GM12878 (cell line): ENCODE results near the gene PPIB. TPM values are rescaled to one million over a fixed set of nuclear protein-coding genes. Genes with fewer than 3 reads are reported as not detected.

ENCODE experiments used
- ATAC-seq: fragments of 200-7000 bp; cut with Tn5 transposase; 3 replicates; pipeline ENCODE4 v1.9.1; 2020; ENCODE audit warnings: mild to moderate bottlenecking, moderate library complexity
- BruUV-seq: library from RNA; stranded (reverse); fragments of 400-500 nt; replicated peaks from 2 replicates; lab custom pipeline; 2021; lab: Mats Ljungman, UMichigan
- CTCF ChIA-PET: fragments of 300-600 bp; sonication (Branson Sonifier 250); formaldehyde crosslinking; extraction: SDS; loops from one replicate; lab custom pipeline; 2021; ENCODE audit warnings: inconsistent platforms; lab: Yijun Ruan, JAX
- POLR2A ChIA-PET: fragments of 350-600 bp; formaldehyde crosslinking; extraction: SDS; loops from one replicate; lab custom pipeline; 2021; ENCODE audit warnings: inconsistent platforms; lab: Charles Lee
- RAD21 ChIA-PET: fragments of 300-600 bp; sonication (Branson Sonifier 250); formaldehyde crosslinking; loops from one replicate; lab custom pipeline; 2023; ENCODE audit warnings: antibody characterized with exemption; ENCODE audit not compliant: unreplicated experiment; lab: Charles Lee
- SMC1A ChIA-PET: fragments of 300-600 bp; sonication (Branson Sonifier 250); formaldehyde crosslinking; loops from one replicate; lab custom pipeline; 2023; ENCODE audit not compliant: unreplicated experiment, uncharacterized antibody; lab: Charles Lee
- DNase-seq: peaks from one replicate; pipeline ENCODE4 v3.0.0-alpha.2; 2011; ENCODE audit warnings: low read depth, low spot score
- FAIRE-seq: peaks from 3 replicates; lab custom pipeline; 2011; peaks lifted over from hg19 to GRCh38; lab: Jason Lieb, UNC
- H2AFZ ChIP-seq: 2 replicates; pipeline ENCODE4 v1.6.0; 2011; ENCODE audit warnings: low read depth, low read length, control low read depth; ENCODE audit not compliant: control insufficient read depth
- H3K27ac ChIP-seq: 2 replicates; pipeline ENCODE4 v1.5.1; 2011; ENCODE audit warnings: control low read depth; ENCODE audit not compliant: control insufficient read depth, insufficient read depth
- H3K27me3 ChIP-seq, 2 experiments: replicated peaks in 1 of 2; 2 replicates each; pipeline versions ENCODE4 v1.6.0 to v1.6.1; 2011; ENCODE audit warnings: low read length in 1 of 2; ENCODE audit not compliant: control insufficient read depth in 2 of 2, insufficient read depth in 2 of 2
- H3K36me3 ChIP-seq, 2 experiments: 2 replicates each; pipeline ENCODE4 v1.5.1; 2011; ENCODE audit warnings: low read length in 1 of 2; ENCODE audit not compliant: control insufficient read depth in 2 of 2, insufficient read depth in 2 of 2
- H3K4me1 ChIP-seq: 2 replicates; pipeline ENCODE4 v1.6.1; 2011; ENCODE audit warnings: mild to moderate bottlenecking, low read length, moderate library complexity, mixed read lengths; ENCODE audit not compliant: control insufficient read depth, insufficient read depth
- H3K4me2 ChIP-seq: 2 replicates; pipeline ENCODE4 v1.6.0; 2011; ENCODE audit warnings: control low read depth; ENCODE audit not compliant: control insufficient read depth, insufficient read depth
- H3K4me3 ChIP-seq: fragments of 200-600 bp; sonication (generic); 2 replicates; pipeline ENCODE4 v1.5.1; 2016
- H3K79me2 ChIP-seq: 2 replicates; pipeline ENCODE4 v1.6.0; 2011; ENCODE audit warnings: low read length; ENCODE audit not compliant: control insufficient read depth, insufficient read depth
- H3K9ac ChIP-seq: 2 replicates; pipeline ENCODE4 v1.8.0; 2011; ENCODE audit warnings: low read length, control low read depth, mixed read lengths; ENCODE audit not compliant: control insufficient read depth, insufficient read depth
- H3K9me3 ChIP-seq: replicated peaks from 3 replicates; pipeline ENCODE4 v1.5.1; 2011; ENCODE audit warnings: mild to moderate bottlenecking, low read length; ENCODE audit not compliant: control insufficient read depth, insufficient read depth
- H4K20me1 ChIP-seq: 2 replicates; pipeline ENCODE4 v1.6.0; 2011; ENCODE audit not compliant: control insufficient read depth, insufficient read depth
- FOS ChIP-seq: IDR thresholded peaks from 3 replicates; pipeline ENCODE4 v1.6.1; 2011; ENCODE audit warnings: borderline replicate concordance; ENCODE audit not compliant: insufficient read length; ENCODE audit errors: extremely low read depth
- HCFC1 ChIP-seq: fragments of 150-350 bp; IDR thresholded peaks from 2 replicates; pipeline ENCODE4 v1.6.1; 2014; ENCODE audit warnings: low read length
- KLF5 ChIP-seq: fragments of 450-650 bp; IDR thresholded peaks from 2 replicates; pipeline ENCODE4 v1.6.1; 2014; ENCODE audit warnings: mild to moderate bottlenecking; ENCODE audit not compliant: partially characterized antibody
- SMARCA5 ChIP-seq: fragments of 450-650 bp; IDR thresholded peaks from 2 replicates; pipeline ENCODE4 v1.6.1; 2017; ENCODE audit warnings: mild to moderate bottlenecking
- SREBF1 ChIP-seq: IDR thresholded peaks from 2 replicates; pipeline ENCODE4 v1.6.1; 2012; ENCODE audit warnings: mild to moderate bottlenecking, low read length
- STAT3 ChIP-seq: IDR thresholded peaks from 2 replicates; pipeline ENCODE4 v1.6.1; 2011; ENCODE audit warnings: low read depth, low read length, improper control_type of control experiment
- WGBS: methylation state at CpG from one replicate; pipeline ENCODE4 v1.1.6; 2016; ENCODE audit warnings: low lambda C conversion rate; ENCODE audit not compliant: insufficient replicate concordance, insufficient coverage; ENCODE audit errors: missing lambda C conversion rate; 5-methylcytosine and 5-hydroxymethylcytosine counted together
- in situ Hi-C: fragments of 300-500 bp; cut with MboI; formaldehyde crosslinking; loops from 9 replicates; pipeline ENCODE4 v1.14.3; 2018; ENCODE audit warnings: mixed read lengths
- intact Hi-C: fragments of 100-400 bp; cut with micrococcal nuclease; formaldehyde crosslinking; loops from one replicate; pipeline ENCODE4 v1.14.2; 2022; ENCODE audit not compliant: unreplicated experiment
- polyA plus RNA-seq, 11 experiments: library from polyadenylated mRNA; depleted of rRNA in 4 of 11; unstranded in 6 of 11; stranded (reverse) in 5 of 11; fragments of >200 nt; fragmentation: Nextera tagmentation in 4 of 11; fragmentation: Illumina TruSeq in 1 of 11; extraction: Ambion mirVana in 4 of 11; extraction: Trizol in 1 of 11; gene quantifications; 1 replicate in 1 of 11; 2 replicates in 10 of 11; pipeline versions ENCODE4 v1.2.1 to v1.2.3, GENCODE V29; 2011 to 2016; ENCODE audit warnings: inconsistent platforms in 2 of 11, missing spikeins in 2 of 11, low read depth in 1 of 11
- total RNA-seq, 4 experiments: library from RNA; depleted of rRNA in 3 of 4; stranded (reverse); fragments of >200 nt in 3 of 4; fragmentation: Illumina TruSeq in 1 of 4; extraction: Trizol in 1 of 4; gene quantifications; 2 replicates each; pipeline versions ENCODE4 v1.2.1 to v1.2.3, GENCODE V29; 2013 to 2021
- TF ChIP-seq, protein P1 (sequence below): IDR thresholded peaks from 2 replicates; pipeline ENCODE4 v1.6.1; 2012; ENCODE audit warnings: low read length, inconsistent platforms

The PPIB gene
- total and polyA plus RNA-seq, 10 of the 15 experiments (the other 5 are each of a cell fraction or from before 2014, with no cell fraction given), result 344 to 936 (median 508) TPM

- H3K9me3 ChIP-seq, result no peaks in the 10 kb centered on the region
- no peaks in the 10 kb centered on the region for H3K79me2 ChIP-seq
- intact Hi-C loops (no loop called here), in situ Hi-C loops (no loop called here)
- CTCF ChIA-PET, result no interaction called here
- 81% methylated on average over 4 of the region's 4 CpGs for WGBS
- RAD21 ChIA-PET, result no interaction called here
- no peak overlapping the region for H3K4me2 ChIP-seq
- peaks cover 1 to 4% of the 10 kb centered on the region in 2 experiments; a peak in 2 of 4 replicates for H3K36me3 ChIP-seq
- peaks cover 11% of the 10 kb centered on the region; the same call in 1 of the 2 replicates for H3K4me1 ChIP-seq
- DNase-seq (no peak), ATAC-seq (no peak), FAIRE-seq (no peak)
- no peak overlapping the region for H3K4me3 ChIP-seq
- POLR2A ChIA-PET, result no interaction called here
- no peaks in the 10 kb centered on the region for H4K20me1 ChIP-seq
- TF ChIP-seq STAT3 (no peak), SREBF1 (no peak), KLF5 (no peak), SMARCA5 (no peak), FOS (no peak), HCFC1 (no peak)
- TF ChIP-seq, protein P1, sequence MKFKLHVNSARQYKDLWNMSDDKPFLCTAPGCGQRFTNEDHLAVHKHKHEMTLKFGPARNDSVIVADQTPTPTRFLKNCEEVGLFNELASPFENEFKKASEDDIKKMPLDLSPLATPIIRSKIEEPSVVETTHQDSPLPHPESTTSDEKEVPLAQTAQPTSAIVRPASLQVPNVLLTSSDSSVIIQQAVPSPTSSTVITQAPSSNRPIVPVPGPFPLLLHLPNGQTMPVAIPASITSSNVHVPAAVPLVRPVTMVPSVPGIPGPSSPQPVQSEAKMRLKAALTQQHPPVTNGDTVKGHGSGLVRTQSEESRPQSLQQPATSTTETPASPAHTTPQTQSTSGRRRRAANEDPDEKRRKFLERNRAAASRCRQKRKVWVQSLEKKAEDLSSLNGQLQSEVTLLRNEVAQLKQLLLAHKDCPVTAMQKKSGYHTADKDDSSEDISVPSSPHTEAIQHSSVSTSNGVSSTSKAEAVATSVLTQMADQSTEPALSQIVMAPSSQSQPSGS, result no peak
- SMC1A ChIA-PET, result no interaction called here
- no TSS peak for BruUV-seq
- H3K9ac ChIP-seq, result no peak overlapping the region
- no peaks in the 10 kb centered on the region for H3K27me3 ChIP-seq
- H2AFZ ChIP-seq, result no peak overlapping the region
- H3K27ac ChIP-seq, result no peak overlapping the region
Measured at GRCh38 chr15:64182859-64183370, 20.1 kb upstream of the PPIB start.
